ENCODE measurements around the gene MYCT1. TPM values are rescaled to one million over a fixed set of nuclear protein-coding genes. Genes with fewer than 3 reads are reported as not detected.

The MYCT1 gene, protein sequence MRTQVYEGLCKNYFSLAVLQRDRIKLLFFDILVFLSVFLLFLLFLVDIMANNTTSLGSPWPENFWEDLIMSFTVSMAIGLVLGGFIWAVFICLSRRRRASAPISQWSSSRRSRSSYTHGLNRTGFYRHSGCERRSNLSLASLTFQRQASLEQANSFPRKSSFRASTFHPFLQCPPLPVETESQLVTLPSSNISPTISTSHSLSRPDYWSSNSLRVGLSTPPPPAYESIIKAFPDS
- not detected in 2 replicates for total RNA-seq (2022)
- percentile 17 among the genes with signal in this experiment for Bru-seq, nascent RNA
- percentile 16 among the genes with signal in this experiment for BruChase-seq, experiment 1, labeled RNA remaining after a 2-hour chase
- BruChase-seq, experiment 2, labeled RNA remaining after a 6-hour chase, result percentile 13 among the genes with signal in this experiment
- long read RNA-seq, result 0 reads

DNA sequence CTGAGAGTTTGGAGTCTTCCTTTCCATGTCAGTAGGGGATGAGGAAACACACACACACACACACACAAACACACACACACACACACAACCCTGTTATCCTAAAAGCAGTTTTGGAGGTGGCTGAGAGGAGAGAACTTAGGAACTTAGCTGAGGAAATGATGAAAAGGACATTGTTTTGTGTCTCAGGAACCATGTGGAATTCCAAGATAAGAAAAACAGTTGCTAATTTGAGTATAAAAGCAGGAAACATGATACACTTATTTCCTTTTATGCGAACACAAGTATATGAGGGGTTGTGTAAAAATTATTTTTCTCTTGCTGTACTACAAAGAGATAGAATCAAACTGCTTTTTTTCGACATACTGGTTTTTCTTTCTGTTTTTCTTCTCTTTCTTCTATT, at the start of gene MYCT1:
Gene MYCT1 (plus strand): TSS at position 264 of the 400 bp plus-strand sequence. CDS start 6 bp downstream, at position 270.
- no peak within 1 kb of the TSS for H3K27ac Mint-ChIP-seq (ENCODE audit: unreplicated experiment)
- CTCF ChIA-PET, result no interaction called here

GRCh38 chr6:152648105-152648504, 49.6 kb upstream of the MYCT1 start:
- Histone ChIP-seq H3K4me1 (no peaks in the 10 kb centered on the region), H3K27me3 (replicated peaks; ENCODE audit: control insufficient read depth, insufficient read depth, low read length) (no peaks in the 10 kb centered on the region), H3K36me3 (ENCODE audit: control insufficient read depth, insufficient read depth, low read length) (no peaks in the 10 kb centered on the region), H3K9me3 (no peaks in the 10 kb centered on the region), H3K4me3 (ENCODE audit: low read depth, low read length) (no peak overlapping the region)
- no peaks in the 10 kb centered on the region for H3K4me1 Mint-ChIP-seq (ENCODE audit: low read depth, unreplicated experiment)
- no peak overlapping the region for H3K27ac Mint-ChIP-seq (ENCODE audit: unreplicated experiment)
- POLR2A ChIA-PET, result no interaction called here
- H3K27me3 Mint-ChIP-seq (ENCODE audit: insufficient read depth, unreplicated experiment), result peaks cover 50% of the 10 kb centered on the region
- TF ChIP-seq, protein P1, sequence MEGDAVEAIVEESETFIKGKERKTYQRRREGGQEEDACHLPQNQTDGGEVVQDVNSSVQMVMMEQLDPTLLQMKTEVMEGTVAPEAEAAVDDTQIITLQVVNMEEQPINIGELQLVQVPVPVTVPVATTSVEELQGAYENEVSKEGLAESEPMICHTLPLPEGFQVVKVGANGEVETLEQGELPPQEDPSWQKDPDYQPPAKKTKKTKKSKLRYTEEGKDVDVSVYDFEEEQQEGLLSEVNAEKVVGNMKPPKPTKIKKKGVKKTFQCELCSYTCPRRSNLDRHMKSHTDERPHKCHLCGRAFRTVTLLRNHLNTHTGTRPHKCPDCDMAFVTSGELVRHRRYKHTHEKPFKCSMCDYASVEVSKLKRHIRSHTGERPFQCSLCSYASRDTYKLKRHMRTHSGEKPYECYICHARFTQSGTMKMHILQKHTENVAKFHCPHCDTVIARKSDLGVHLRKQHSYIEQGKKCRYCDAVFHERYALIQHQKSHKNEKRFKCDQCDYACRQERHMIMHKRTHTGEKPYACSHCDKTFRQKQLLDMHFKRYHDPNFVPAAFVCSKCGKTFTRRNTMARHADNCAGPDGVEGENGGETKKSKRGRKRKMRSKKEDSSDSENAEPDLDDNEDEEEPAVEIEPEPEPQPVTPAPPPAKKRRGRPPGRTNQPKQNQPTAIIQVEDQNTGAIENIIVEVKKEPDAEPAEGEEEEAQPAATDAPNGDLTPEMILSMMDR (IDR thresholded peaks at IDR 0.05; ENCODE audit: insufficient read depth in 1 of 2, low read depth in 1 of 2, low read length in 1 of 2, severe bottlenecking in 1 of 2, unreplicated experiment in 1 of 2), result no peak
- CTCF ChIA-PET, result no interaction called here
- no peaks in the 10 kb centered on the region for H3K36me3 Mint-ChIP-seq (ENCODE audit: insufficient read depth, unreplicated experiment)
- H3K4me3 Mint-ChIP-seq (ENCODE audit: unreplicated experiment), result no peak overlapping the region
- BruUV-seq (replicated peaks), result no TSS peak
- intact Hi-C loops (cut with micrococcal nuclease; ENCODE audit: unreplicated experiment), result no loop called here
- H3K9me3 Mint-ChIP-seq (ENCODE audit: unreplicated experiment), result no peaks in the 10 kb centered on the region
- no peak for DNase-seq

More for the DNA sequence above, at the start of gene MYCT1:
- H3K4me1 Mint-ChIP-seq (ENCODE audit: low read depth, unreplicated experiment), result no peaks in the 10 kb centered on the region
- intact Hi-C loops (cut with micrococcal nuclease; ENCODE audit: unreplicated experiment), result no loop called here
- no TSS peak for BruUV-seq (replicated peaks)
- H3K4me3 Mint-ChIP-seq (ENCODE audit: unreplicated experiment), result no peak within 1 kb of the TSS
- POLR2A ChIA-PET, result no interaction called here
- Histone ChIP-seq H3K27me3 (replicated peaks; ENCODE audit: control insufficient read depth, insufficient read depth, low read length) (no peaks in the 10 kb centered on the region), H3K36me3 (ENCODE audit: control insufficient read depth, insufficient read depth, low read length) (no peaks in the 10 kb centered on the region), H3K4me1 (no peaks in the 10 kb centered on the region), H3K9me3 (no peaks in the 10 kb centered on the region), H3K4me3 (ENCODE audit: low read depth, low read length) (no peak within 1 kb of the TSS)
- no peak for DNase-seq
- TF ChIP-seq, protein P1 (IDR thresholded peaks at IDR 0.05; ENCODE audit: insufficient read depth in 1 of 2, low read depth in 1 of 2, low read length in 1 of 2, severe bottlenecking in 1 of 2, unreplicated experiment in 1 of 2), result no peak
- H3K27me3 Mint-ChIP-seq (ENCODE audit: insufficient read depth, unreplicated experiment), result peaks cover 9% of the 10 kb centered on the region
- no peaks in the 10 kb centered on the region for H3K36me3 Mint-ChIP-seq (ENCODE audit: insufficient read depth, unreplicated experiment)
- H3K9me3 Mint-ChIP-seq (ENCODE audit: unreplicated experiment), result no peaks in the 10 kb centered on the region

DNA sequence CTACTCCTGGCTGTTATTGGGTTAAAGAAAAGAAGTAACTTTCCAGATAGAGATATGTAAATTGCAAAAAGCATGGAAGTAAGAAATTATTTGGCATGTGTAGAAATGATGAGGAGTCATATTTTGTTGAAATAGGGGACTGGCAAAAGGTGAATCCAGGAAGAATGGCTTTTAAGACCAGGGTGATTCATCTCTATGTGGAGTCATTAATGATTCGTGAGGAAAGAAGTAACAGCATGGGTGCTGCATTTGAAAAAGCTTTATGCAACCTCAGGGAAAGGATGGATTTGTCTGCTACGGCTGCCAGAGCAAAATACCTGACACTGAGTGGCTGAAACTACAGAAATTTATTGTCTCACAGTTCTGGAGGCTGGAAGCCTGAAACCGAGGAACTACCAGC, 45.7 kb upstream of the MYCT1 start:
- H3K36me3 Mint-ChIP-seq (ENCODE audit: insufficient read depth, unreplicated experiment), result no peaks in the 10 kb centered on the region
- H3K9me3 Mint-ChIP-seq (ENCODE audit: unreplicated experiment), result no peaks in the 10 kb centered on the region
- no TSS peak for BruUV-seq (replicated peaks)
- Histone ChIP-seq H3K9me3 (no peaks in the 10 kb centered on the region), H3K36me3 (ENCODE audit: control insufficient read depth, insufficient read depth, low read length) (no peaks in the 10 kb centered on the region), H3K27me3 (replicated peaks; ENCODE audit: control insufficient read depth, insufficient read depth, low read length) (no peaks in the 10 kb centered on the region), H3K4me1 (no peaks in the 10 kb centered on the region), H3K4me3 (ENCODE audit: low read depth, low read length) (no peak overlapping the region)
- ChIA-PET POLR2A (no interaction called here), CTCF (no interaction called here)
- H3K27me3 Mint-ChIP-seq (ENCODE audit: insufficient read depth, unreplicated experiment), result peaks cover 41% of the 10 kb centered on the region
- H3K27ac Mint-ChIP-seq (ENCODE audit: unreplicated experiment), result no peak overlapping the region
- no peak for DNase-seq
- TF ChIP-seq, protein P1 (IDR thresholded peaks at IDR 0.05; ENCODE audit: insufficient read depth in 1 of 2, low read depth in 1 of 2, low read length in 1 of 2, severe bottlenecking in 1 of 2, unreplicated experiment in 1 of 2), result no peak
- H3K4me1 Mint-ChIP-seq (ENCODE audit: low read depth, unreplicated experiment), result no peaks in the 10 kb centered on the region
- no peak overlapping the region for H3K4me3 Mint-ChIP-seq (ENCODE audit: unreplicated experiment)
- intact Hi-C loops (cut with micrococcal nuclease; ENCODE audit: unreplicated experiment), result no loop called here
